ENCODE measurements around the gene GRIK2. TPM values are rescaled to one million over a fixed set of nuclear protein-coding genes. Genes with fewer than 3 reads are reported as not detected.

Gene GRIK2
- total and polyA plus RNA-seq, 12 donors = 0.09 to 10.6 (median 1.9) TPM

GRCh38 chr6:102118034-102118433 is 724.5 kb downstream of the GRIK2 start:
- no peak for TF ChIP-seq CTCF (IDR thresholded peaks at IDR 0.05)
- TF ChIP-seq POLR2A (IDR thresholded peaks at IDR 0.05) = no peak
- DNase-seq = no peak
- WGBS, 4 donors = 65 to 80% (median 71%) methylated on average over 1 of the region's 1 CpG
- no peaks in the 10 kb centered on the region for H3K27me3 ChIP-seq
- H3K27ac ChIP-seq = no peak overlapping the region
- H3K4me3 ChIP-seq = no peak overlapping the region
- H3K36me3 ChIP-seq (replicated peaks in 1 of 2) = no peaks in the 10 kb centered on the region
- no peaks in the 10 kb centered on the region for H3K4me1 ChIP-seq (replicated peaks in 1 of 2)
- no peaks in the 10 kb centered on the region for H3K9me3 ChIP-seq (replicated peaks in 1 of 3)
- intact Hi-C loops (cut with DNase I) = no loop called here

All from adrenal gland (tissue), 12 donors.